HG03025 (cell line): ENCODE data around the gene HADH.

Experiments
- ATAC-seq: cut with Tn5 transposase; IDR thresholded peaks from one replicate; pipeline ENCODE4 v1.9.1; 2021; ENCODE audit warnings: mild to moderate bottlenecking, moderate library complexity; ENCODE audit not compliant: unreplicated experiment, low FRiP score

HADH gene

DNA sequence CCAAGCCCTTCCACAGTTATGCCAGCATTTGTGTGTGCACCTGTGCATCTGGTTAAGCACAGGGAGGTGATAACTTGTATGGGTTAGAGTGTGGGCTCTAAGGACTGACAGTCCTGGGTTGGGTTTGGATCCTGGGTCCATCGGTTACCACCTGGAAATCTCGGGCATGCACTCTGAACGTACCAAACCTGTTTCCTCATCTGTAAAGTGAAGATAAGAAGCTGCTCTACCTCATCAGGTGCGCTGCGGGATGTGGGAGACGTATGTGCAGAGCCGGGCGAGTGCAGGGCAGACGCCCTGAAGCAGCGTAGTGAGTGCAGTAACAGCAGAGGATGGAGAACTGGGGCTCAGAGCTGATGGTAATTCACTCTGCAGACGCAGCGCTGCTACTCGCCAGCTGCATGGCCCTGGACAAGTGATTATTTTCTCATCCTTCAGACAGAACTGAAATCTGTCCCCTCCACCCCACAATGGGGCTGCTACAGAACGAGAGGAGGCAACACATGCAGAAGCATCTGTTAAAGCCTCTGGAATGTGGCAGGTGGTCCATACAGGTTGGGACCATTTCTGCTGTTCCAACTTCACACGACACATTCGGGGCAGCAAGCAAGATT lies 64.4 kb downstream of the HADH start:
- ATAC-seq: no peak

DNA sequence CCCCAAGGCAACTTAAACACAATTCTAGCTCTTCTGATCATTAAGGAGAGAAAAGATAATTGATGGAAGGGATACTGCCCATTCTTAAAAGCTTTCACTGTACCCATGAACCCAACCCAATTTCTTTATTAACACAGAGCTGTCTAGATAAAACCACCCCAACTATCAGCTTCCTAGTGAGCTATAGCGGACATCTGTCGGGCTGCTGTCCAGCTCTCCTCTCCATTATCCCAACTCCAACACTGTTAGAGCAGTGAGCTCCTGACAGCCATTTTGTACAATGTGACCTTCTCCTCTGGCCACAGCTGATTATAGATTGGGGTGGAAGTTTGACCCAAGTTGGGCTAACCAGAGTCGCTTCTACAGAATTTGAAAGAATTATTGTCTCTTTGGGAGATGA lies 66.1 kb downstream of the HADH start:
- ATAC-seq: no peak

DNA sequence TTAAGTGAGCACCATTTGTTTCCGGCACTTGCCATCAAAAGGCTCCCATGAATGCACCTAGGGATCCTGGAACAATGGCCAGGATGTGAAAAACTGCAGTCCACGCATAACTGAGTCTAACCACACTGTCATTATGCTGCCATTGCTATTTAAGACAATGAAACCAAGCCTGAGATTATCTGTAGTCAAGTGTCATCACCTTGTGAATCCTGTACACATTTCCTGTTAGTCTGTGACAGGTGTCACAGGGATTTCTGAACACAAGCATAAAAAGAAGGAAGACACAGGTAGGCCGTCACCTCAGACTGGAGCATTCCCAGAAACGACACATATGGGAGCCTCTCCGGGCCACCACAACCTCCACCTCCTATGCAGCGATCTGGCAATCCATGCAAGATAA lies 66.7 kb downstream of the HADH start:
- no peak for ATAC-seq

DNA sequence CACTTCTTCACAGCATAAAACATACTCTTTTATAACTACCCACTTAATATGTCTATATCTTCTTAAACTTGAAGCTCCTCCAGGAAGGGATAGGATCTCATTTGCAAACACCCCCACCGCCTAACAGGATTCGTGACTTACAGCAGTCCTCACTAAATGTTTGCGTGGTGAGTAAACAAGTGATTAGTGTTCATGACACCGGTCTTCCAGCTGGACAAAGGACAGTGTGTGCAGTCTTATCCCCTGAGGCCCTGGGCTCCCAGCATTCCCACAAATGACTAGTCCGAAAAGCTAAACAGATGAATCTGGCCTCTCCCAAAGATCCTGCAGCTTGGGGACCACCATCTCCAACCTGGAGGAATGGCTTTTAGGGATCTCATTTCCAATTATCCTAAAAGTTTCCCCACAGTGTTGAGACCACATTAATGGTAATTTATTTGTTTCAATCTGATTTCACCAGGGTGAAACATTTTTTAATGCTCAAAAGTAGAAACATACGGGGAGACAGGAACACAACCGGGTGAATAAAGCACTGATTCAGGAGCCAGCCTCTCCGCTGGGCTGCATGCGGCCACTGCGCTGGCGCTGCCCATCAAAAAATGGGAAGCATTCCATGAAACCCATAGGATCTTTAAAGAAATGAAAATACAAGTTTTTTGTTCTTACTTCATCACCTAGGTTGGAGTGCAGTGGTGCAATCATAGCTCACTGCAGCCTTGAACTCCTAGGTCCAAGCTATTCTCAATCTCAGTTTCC lies 69.2 kb downstream of the HADH start:
- ATAC-seq: no peak

DNA sequence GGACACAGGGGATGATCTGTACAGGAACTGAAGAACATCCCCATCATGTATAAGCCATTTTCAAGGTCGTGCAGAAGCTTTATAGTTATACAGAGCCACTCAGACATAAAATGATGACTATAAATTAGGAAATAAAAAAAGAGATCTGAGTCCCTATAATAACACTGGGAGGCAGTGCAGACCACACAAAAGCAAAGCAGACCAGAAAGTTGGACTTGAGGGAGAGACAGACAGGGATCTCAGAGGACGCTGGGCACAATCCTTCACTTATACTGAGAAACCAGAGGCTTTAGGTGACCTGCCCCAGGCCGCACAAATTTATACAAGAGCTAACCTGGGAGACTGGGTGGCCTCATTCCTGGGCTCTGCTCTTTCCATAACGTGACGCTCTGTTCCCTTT lies 70.5 kb downstream of the HADH start:
- no peak for ATAC-seq

DNA sequence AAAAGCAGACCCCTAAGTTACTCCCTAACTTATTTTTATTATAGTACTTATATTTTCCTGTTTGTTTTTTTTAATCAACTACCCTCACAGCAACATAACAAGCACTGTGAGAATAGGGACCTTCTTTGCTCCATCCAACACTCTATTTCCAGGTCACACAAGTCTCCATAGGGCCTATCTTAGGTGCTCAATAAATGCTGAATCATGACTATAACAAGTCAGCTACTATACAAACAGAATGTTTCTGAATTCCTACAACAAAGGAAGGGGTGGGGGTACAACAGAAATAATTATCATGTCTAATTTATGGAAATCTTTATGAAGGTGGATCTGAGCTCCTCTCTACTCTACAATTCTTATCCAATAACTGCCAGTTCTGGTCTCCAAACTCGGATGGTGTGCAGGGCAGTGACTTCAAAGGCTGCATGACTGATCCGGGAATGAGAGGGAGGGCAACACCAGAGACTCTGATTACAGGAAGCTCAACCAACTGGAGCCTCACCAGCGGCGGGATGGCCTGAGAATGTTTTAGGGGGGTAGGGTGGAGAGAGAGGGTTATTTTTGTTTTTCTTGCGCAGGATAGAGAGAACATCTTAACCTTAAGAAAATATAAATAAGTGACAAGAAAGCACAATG lies 71.1 kb downstream of the HADH start:
- ATAC-seq: no peak

DNA sequence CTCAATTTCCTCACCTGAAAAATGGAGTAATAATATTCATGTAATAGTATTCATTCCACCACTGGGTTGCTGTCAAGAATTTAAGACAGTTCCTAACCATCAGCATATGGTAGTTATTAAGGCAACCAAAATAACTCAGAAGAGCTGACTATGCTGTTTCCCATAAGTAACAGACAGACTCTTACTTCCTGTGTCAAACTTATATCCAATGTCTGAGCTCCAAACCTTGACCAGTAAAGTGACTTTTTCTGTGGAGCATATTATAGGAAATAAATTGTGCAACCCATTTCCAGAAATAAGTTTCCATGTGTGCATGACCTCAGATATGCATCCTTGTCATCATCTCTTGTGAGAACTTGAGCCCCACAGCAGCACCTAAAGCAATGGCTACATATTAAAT lies 78.8 kb downstream of the HADH start:
- no peak for ATAC-seq

DNA sequence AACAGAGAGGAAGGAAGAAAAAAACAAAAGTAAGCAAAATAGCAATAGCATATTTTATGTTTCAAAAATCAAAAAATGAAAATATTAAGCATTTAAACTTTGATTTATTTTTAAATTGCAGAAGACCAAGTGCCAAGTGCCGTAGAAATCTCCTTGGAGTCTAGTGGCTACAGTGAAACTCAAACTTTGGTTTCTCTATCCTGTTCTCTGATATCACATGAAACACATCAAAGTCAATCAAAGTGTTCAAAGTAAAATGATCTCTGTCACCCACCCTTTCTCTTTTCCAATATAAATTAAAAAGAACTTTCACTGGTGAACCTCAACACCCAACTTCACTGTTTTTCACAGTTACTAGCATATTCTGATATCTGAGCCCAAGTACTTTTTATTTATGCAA lies 81.1 kb downstream of the HADH start:
- ATAC-seq: no peak

DNA sequence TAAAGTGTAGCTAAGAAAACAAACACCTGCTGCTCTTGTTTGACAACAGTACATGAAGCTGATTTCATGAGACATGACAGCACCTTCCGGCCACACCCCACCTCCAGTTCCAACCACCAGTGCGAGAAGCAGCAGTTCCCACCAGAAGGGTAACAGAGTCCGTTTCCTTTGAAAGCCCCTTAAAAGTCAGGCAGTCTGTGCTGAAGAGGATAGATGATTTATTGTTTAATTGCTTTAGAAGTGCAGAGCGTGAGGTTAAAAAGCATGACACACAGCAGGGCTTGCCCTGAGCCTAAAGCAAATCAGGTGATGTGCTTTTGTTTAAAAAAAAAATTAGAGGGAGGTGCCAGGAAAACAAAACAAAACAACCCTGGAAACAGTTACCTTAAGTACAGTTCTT lies 82.6 kb downstream of the HADH start:
- peak; percentile 93 for ATAC-seq

DNA sequence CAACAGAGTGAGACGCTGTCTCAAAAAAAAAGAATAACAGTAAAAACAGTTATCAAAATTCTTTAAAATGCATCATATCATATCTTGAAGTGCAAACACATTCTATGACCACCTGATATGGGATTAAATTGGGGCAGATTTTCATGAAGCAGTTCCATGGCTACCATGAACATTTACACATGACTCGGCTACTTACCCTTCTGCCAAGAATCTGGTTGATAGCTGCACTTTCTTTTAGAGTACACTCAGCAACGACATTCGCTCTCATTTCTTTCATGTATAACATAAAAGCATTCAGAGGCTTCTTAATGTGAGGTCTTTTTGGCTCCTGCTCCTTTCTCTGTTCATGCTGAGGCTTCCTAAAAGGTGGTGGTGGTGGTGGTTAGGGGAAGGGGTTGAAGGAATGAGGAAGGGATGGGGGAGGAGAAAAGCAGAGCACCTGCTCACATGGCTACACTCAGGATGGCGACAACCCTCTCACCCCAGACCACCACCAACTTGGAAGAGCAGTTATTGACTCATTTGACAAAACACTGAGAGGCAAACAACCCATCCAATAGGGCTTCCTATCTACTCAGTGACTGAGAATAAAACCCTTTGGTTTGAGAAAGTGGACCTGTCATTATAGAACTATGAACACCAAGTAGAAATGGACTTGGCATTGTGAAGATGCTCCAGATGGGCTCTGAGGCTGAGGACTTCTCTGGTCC lies 88.5 kb downstream of the HADH start:
- no peak for ATAC-seq

DNA sequence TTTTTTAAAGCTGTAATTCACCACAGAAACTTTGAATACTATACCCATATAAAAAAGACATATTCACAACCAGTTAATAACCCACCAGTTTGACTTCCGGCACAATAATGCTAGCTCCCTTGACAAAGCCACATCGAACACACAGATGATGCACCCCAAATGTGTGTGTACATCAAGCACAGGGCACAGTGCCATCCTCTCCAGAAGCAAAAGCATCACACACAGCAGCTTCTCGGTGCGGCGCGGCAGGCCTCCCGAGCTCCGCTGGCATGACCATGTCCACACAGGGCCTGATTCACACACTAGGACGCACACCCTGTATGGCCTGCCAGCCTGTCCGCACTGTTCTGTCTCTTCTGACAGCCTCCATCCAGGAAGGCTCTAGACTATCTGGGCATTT lies 91.1 kb downstream of the HADH start:
- no peak for ATAC-seq

DNA sequence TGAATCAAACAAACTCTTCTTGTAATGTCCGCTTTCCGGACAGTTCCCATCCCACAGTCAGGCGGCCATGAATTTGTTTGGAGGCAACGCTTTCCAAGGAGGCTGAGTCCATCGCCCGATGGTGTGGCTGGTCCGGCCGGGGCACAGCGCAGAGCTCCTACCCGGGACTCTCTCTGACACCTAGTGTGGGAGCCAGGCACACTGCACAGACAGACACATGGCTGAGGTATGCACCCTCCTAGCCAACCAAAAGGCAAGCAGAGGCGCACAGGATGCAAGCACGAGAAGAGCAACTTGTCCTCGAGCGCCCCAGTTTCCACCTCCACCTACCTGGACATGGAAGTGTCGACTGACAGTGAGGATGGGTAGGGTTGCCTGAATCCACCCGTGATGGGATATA lies 91.6 kb downstream of the HADH start:
- ATAC-seq: no peak
